ENCODE data around the gene C2CD2.
"Not testable (repeated sequence)": the region's sequence is repeated elsewhere in the genome, so short reads cannot be mapped to it uniquely, and the experiment has no call there.

The C2CD2 gene

DNA sequence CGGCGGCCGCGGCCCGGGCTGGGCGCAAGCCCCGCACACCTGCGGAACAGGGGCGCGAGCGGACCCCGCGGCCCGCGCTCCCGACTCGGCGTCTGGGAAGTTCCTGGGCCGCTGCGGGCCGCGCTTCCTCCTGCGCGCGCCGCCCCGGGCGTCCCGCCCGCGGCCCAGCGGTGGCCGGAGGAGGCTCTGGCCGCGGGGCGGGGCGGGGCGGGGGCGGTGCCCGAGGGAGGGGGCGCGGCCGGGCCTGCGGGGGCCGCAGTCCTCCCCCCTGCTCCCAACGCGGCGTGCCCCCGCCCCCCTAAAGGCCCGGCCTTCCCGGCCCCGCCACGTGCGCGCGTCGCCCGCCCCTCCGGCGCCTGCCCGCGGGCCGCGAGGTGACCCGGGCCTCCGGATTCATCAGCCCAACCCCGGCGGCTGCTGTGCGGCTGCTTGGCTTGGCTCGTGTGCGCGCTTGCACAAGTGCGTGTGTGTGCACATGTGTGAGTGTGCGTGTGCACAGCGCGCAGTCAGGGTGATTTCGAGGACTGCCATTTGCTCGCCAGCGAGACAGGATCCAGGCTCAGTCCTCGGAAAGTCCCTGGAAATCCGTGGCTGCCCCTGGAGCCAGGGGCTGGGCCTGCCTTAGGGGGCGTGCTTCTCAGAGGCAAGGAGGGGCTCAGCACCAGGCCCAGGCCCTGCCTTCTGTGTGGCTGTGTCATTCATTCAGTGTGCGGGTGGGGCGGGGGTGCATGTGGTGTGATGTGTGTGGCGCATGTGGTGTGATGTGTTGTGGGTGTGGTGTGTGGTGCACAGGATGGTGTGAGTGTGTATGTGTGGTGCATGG, at the start of gene C2CD2:
Gene C2CD2 (minus strand): TSS at position 188 of the 823 bp plus-strand sequence. CDS start 370 bp downstream, outside the sequence.
- DNase-seq (ENCODE audit: low read depth in 2 of 2, low spot score in 1 of 2) = no peak

DNA sequence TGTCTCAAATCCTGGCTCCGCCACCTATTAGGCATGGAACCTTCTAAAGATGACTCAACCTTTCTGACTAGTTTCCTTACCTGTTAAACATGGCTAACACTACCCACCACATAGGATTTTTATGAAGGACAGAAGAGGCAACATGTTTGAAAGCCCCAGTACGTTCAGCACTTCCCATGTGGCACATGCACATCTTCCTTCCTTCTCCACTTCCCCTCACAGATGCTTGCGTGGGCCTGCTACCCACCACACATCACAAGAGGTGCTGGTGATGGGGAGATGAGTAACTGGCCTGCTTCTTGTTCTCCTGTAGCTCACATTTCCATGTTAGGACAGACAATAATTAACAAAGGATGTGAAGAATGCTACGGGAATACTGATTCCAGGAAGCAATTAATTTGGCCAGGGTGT, 49.2 kb upstream of the C2CD2 start:
- DNase-seq (ENCODE audit: low read depth in 2 of 2, low spot score in 1 of 2) = no peak

DNA sequence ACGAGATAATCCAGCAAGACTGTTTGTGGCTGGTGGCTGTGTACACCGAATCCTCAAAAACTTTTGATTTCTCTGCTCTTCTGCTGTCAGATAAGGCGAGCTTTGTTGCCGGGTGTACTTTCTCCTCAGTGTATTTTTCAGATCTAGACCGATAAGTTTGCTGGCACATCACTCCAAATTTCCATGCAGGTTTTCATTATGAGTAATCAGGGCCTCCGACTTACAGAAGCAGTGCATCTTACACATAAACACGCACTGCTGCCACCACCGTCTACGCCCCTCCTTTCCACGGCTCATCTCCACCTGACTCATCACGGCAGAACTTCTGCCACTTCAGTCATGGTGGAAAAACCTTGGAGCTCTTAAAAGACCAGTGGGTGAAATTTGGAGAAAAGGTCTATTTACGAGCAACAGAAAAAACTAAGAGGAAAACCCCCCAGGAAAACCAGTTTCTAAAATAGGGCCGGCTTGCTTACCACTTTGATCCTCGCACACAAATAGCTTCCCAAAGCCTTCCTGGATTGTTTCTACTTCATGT, 48.7 kb upstream of the C2CD2 start:
- DNase-seq (ENCODE audit: low read depth in 2 of 2, low spot score in 1 of 2) = peak in 1 of 2 donors; percentile 29

DNA sequence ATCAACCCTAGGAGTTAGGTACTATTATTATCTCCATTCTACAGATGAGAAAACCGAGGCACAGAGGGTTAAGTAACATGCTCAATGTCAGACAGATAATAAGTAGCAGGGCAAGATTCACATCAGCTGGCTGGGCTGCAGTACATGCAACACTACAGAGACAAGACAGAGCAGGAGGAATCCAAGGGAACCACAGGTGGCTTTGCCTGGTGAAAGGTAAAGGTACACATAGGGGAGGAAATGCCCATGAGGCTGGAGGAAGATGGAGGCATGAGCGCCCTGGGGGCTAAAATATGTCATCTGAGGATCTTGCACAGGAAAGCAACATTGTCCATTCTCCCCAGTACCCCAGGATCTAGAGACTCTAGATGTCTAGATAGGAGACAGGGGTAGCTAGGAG, 48.0 kb upstream of the C2CD2 start:
- DNase-seq (ENCODE audit: low read depth in 2 of 2, low spot score in 1 of 2) = no peak

DNA sequence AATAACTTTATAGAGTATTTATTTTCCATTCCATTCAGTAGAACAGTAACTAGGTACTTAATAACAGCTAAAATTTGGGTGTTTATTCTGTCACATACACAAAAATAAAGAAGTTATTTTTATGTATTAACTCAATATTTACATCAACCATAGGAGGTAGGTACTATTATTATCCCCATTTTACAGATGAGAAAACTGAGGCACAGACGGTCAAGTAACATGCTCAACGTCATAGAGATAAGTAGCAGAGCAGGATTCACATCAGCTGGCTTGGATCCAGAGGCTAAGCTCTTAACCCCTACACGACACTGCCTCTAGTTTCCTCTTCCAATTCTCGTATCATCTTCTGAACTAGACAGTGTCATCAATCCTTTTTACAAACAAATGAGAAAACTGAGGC, 47.1 kb upstream of the C2CD2 start:
- no peak for DNase-seq (ENCODE audit: low read depth in 2 of 2, low spot score in 1 of 2)

DNA sequence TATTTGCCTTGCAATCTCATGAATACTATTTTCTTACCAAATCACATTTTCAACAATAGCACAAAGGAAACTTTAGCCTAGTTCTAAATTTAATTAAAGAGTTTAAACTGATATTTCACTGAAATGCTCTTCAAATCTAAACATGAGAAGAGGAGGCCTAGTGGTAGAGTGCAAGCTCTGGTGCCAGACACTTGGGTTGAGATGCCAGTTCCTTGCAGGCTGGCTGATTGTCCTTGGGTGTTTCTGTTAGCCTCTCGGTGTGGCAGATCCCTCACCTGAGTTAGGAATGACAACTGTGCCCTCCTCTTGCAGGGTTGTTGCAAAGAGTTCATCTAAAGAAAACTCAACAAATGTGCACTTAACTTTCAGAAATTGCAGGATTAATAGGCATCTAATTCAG, 43.8 kb upstream of the C2CD2 start:
- DNase-seq (ENCODE audit: low read depth in 2 of 2, low spot score in 1 of 2) = no peak

DNA sequence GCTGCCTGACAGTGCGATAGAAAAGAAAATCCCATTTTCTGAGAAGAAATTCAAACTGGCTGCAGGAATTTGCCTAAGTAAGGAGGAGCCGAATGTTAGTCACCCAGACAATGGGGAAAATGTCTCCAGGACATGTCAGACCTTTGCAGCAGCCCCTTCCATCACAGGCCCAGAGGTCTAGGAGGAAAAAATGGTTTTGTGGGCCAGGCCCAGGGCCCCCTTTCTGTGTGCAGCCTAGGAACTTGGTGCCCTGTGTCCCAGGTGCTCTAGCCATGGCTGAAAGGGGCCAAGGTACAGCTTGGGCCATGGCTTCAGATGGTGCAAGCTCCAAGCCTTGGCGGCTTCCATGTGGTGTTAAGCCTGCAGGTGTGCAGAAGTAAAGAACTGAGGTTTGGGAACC, 41.8 kb upstream of the C2CD2 start:
- no peak for DNase-seq (ENCODE audit: low read depth in 2 of 2, low spot score in 1 of 2)

DNA sequence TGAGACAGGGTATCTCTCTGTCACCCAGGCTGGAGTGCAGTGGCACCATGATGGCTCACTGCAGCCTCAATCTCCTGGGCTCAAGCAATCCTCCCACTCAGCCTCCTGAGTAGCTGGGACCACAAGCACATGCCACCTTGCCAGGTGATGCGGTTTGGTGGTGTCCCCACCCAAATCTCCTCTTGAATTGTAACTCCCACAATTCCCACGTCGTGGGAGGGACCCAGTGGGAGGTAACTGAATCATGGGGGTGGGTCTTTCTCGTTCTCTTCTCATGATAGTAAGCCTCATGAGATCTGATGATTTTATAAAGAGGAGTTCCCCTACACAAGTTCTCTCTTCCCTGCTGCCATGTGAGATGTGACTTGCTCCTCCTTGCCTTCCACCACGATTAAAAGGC, 40.8 kb upstream of the C2CD2 start:
- not testable (repeated sequence) for DNase-seq (ENCODE audit: low read depth in 2 of 2, low spot score in 1 of 2)

DNA sequence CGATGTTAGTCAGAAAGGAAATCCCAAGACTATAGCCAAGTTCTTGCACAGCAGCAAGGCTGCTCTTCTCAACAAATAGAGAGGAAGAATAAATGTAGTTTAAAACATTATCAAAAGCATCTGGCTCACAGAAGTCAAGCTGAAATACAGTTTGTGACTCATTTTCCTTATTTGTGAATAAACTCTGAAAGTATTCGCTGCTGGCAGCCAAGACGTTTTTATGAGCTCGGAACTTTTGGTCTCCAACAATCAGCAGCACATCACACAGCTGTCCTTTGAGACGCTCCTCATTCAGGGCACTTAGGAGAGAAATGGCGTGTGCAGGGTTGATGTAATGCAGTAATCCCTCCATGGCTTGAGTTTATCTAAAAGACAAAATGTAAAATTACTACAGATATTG, 39.9 kb upstream of the C2CD2 start:
- DNase-seq (ENCODE audit: low read depth in 2 of 2, low spot score in 1 of 2) = no peak

DNA sequence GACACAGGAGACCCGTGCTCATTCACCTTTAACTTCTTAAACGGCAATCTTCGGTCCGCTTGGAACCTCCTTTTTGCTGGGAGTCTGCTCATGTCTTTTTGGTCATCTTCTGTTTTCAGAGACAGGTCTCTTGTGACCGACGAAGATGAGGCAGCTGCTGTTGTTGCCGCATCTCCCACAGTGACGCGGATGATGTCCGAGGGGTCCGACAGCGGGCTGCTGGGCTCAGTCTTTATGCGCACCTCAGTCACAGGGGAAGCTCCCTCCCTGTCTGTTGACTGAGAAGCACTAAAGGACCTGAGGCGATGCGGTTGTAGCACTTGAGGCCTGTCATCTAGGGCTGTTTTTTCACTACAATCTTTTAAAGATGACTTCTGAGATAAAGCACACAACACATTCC, 38.8 kb upstream of the C2CD2 start:
- no peak for DNase-seq (ENCODE audit: low read depth in 2 of 2, low spot score in 1 of 2)

DNA sequence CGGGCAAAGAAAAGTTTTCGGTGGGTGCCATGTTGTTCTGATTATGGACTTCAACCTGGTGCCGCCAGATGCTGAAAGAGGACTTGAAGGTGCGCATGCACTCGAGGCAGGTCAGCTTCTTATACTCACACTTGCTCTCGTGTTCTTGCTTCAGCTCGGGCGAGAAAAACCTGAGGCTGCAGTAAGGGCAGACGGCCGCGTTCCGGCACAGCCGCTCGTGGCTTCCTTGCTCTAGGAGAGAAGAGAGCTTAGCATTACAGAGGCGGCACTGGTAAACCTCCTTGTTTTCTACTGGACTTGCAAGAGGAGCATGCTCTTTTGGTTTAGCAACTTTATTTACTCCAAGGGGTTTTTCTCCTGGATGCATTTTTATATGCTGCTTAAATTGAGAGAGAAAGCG, 37.8 kb upstream of the C2CD2 start:
- DNase-seq (ENCODE audit: low read depth in 2 of 2, low spot score in 1 of 2) = no peak

DNA sequence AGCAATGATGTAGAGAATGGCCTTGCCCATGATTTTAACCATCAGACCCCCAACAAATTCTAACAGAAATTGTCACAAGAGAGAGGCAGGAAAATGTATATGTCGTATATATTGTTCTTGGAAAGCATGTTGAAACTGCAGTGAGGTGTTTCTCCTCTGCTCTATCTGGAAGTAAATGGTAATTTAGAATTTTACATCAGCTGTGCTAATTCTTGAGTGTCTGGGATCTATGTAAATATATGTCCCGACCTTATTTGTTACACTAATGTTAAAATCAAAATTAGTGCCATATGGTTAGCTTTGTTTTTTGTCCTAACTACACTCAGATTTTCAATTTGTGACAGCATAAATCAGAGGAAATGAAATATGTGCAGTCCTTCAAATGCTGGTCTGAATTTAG, 35.9 kb upstream of the C2CD2 start:
- no peak for DNase-seq (ENCODE audit: low read depth in 2 of 2, low spot score in 1 of 2)

DNA sequence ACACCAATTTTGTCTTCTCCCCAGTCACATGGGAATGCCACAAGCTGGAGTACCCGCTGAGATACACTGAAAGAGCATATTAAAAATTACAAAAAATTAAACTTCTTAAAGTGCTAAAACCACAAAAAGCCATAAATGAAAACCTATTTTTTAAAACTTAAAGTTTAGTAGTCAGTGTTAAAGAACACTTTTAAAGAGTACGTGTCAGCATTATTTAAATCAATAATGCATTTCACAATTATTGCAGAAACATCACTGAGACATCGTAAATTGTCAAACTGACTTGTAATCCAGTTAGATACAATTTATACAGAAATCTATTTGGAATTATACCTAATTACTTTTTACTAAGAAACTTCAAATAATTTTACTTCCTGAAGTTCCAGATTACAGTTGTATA, 33.5 kb upstream of the C2CD2 start:
- DNase-seq (ENCODE audit: low read depth in 2 of 2, low spot score in 1 of 2) = no peak

DNA sequence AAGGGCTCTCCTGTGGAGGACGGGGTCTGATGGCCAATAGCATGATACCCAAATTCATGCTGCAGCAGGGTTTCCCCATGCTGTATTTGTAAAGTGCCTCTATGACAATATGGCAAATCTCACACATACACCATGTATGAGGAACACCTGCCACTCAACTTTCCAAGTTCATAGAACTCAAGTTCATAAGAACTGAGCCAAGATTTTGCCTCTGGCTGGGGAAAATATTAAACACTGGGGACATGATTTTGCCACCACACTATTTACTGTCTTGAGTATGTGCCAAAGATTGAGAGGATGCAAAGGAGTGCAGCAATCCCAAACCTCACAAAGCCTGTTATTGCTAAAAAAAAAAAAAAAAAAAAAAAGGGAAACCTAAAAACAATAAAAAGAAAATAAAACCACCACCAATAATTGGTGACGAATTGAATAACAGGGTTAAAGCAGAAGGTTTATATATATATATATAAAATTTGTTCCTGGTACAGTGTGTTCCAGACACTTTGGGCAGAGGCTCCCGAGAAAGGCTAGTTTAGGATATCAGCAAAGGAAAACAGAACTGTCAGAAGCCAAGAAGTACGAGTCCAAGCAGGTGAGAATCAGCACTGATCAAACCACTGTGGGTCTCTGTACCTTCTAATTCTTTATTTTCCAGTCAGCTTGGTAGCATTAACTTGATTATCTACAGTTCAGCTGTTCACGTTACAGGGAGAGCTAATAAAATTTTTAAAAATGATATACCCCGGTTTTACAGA, 32.0 kb upstream of the C2CD2 start:
- DNase-seq (ENCODE audit: low read depth in 2 of 2, low spot score in 1 of 2) = no peak

DNA sequence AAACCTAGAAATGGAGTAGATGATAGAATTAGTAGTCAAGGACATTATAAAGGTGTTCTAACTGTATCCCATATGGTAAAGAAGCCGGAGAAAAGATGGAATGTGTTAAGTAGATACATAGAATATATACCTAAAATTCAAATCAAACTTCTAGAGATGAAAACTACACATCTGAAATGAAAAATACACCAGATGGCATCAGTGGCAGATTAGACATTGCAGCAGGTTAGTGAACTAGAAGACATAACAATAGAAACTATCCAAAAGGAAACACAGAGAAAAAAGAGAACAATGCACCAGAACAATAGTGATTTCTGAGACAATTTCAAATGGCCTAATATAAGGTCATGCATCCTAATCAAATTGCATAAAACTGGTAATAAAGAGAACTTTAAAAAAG, 29.4 kb upstream of the C2CD2 start:
- no peak for DNase-seq (ENCODE audit: low read depth in 2 of 2, low spot score in 1 of 2)

DNA sequence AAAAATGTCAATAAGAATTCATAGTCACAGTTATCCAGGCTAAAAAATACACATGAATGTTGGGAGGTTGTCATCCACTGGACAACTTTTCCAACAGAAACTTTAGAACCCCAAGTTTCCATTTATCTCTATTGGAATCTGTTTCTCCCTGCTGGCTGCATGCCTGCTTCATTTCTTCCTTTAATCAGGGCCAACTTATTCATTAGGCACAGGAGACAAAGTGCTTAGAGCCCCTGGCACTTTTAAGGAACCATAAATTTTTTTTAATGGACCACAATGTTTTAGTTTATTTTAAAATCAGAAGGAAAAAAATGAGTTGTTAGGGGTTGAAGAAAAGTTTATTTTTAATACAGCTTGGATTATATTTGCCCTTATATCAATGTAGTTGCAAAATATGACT, 26.7 kb upstream of the C2CD2 start:
- no peak for DNase-seq (ENCODE audit: low read depth in 2 of 2, low spot score in 1 of 2)

DNA sequence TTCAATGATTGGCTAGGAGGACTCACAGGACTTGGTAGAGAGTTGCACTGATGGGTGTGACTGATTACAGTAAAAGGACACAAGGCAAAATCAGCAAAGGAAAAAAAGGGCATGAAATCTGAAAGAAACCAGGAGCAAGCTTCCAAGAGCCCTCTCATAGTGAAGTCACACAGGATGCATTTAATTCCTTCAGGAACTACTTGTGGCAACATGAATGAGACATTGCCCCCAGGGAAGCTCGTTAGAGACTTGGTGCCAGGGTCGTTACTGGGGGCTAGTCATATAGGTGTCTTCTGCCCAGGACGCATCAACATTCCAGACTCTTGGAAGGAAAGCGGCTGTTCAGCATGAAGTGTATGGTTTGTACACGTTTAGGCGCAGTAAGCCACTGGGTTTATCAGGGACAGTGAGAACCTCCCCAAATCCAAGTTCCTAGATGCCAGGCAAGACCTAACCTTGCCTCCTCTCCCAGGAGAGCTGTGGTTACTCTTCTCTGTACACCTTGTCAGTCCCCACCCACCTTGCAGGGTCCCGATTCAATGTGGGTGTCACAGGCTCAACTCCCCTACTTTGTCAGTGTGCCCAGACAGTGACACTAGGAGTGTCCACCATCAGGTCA, 26.0 kb upstream of the C2CD2 start:
- DNase-seq (ENCODE audit: low read depth in 2 of 2, low spot score in 1 of 2) = no peak

DNA sequence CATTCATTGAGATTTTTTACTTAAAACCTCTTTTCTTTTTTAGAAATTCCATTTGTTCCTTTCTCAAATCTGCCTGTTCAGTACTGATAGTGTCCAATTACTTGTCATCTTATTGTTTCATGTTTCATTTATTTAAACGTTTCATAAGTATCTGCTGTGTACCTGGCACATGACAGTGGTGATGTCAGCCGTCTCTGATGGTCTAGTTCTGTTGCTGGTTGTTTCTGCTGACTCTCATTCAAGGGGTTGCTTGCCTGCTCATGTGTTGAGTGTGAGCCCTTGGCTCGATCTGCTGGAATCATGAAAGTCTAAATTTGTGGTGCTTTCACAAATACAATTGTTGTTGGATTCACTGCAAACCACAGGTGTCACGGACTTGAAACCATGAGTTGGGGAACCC, 25.5 kb upstream of the C2CD2 start:
- DNase-seq (ENCODE audit: low read depth in 2 of 2, low spot score in 1 of 2) = no peak

DNA sequence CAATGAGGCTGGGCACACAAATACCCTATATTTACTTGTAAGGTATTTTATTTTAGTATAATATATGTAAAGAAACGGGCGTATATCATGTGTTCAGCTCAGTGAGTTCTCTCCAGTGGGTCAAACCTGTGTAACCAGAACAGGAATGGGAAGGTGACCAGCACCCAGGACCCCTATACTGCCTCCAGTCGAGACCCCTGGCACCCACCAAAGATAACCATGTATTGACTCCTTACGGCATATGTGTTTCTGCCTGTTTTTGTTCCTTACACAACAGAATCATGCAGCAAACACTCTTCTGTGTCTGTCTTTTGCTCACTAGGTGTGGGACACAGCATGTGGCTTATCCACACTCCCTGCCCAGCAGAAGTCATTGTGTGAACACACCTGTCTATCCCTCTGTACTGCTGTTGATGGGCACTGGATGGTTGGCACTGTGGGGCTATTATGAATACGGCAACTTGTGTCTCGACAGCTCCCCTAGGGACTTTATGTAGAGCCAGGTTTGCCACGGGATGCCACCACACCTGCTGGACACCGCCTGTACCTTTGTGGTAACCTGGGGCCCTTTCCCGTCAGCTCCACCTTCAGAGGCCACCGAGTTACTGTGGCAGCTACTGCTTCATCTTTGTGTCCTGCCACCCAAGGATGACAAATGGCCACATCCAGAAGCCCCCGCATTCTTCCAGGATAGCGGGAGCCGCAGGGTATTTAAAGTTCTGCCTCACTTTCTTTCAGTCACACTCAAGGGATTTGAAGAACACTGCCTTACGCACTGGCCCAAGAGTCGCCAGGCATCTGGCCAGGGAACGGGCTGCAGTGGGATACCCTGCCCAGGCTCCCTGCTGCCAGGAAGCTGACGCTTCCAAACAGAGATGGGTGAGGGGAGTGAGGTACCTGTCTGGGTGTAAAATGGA, 23.5 kb upstream of the C2CD2 start:
- no peak for DNase-seq (ENCODE audit: low read depth in 2 of 2, low spot score in 1 of 2)

DNA sequence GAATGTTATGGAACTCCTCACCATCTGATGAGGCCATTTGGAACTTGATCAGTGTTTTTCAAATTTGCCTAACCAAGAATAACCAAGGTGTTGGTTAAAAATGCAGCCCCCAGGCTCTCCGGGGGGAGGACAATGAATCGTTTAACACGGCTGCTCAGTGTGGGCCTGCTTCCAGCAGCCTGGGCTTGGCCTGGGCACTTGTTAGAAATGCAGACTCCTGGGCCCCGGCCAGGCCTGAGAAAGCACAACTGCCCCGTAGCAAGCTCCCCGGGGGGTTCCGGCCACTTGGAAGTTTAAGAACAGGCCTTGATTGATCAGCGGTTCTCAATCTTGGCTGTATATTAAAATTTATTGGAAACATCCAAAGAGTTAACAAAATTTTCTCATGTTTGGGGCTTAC, 22.8 kb upstream of the C2CD2 start:
- no peak for DNase-seq (ENCODE audit: low read depth in 2 of 2, low spot score in 1 of 2)

All from stimulated activated CD8-positive, alpha-beta memory T cell treated with anti-CD3 and anti-CD28 coated beads, Interleukin-4, amount 100 ng/mL, for 1 hour (primary cell).